Omental fat pad (tissue), 4 donors: Measurements from ENCODE around the gene TSPYL4. TPM values are rescaled to one million over a fixed set of nuclear protein-coding genes. Genes with fewer than 3 reads are reported as not detected.

ENCODE experiments used
- ATAC-seq: fragments of 150-250 bp; one replicate; pipeline ENCODE4 v1.9.1; 2016; ENCODE audit warnings: mild to moderate bottlenecking, moderate library complexity; ENCODE audit not compliant: low FRiP score
- DNase-seq: peaks from one replicate; pipeline ENCODE4 v3.0.0-alpha.2; 2019; ENCODE audit warnings: low spot score
- CTCF ChIP-seq, 3 donors: fragments of 450-650 bp; IDR thresholded peaks; one replicate each; pipeline ENCODE4 v1.5.1; 2016 to 2017; ENCODE audit warnings: antibody characterized with exemption in 3 of 3, mild to moderate bottlenecking in 3 of 3, moderate library complexity in 2 of 3
- total RNA-seq, 4 donors: library from RNA; depleted of rRNA; stranded (reverse); fragments of >200 nt; gene quantifications; one replicate each; pipeline ENCODE4 v1.1.0, GENCODE V29; 2016

TSPYL4 gene
- 10 to 100 TPM in 2 of 4 donors, 1 to 10 TPM in 2; 8.0 to 13.4 (median 9.5) TPM for total RNA-seq

GRCh38 chr6:116253505-116254296, at the start of gene TSPYL4:
TSPYL4 (minus strand) TSS chr6:116254075; CDS start chr6:116254008, 67 bp downstream.
- TF ChIP-seq CTCF (IDR thresholded peaks at IDR 0.05): no peak
- DNase-seq (peak; percentile 92), ATAC-seq (peak; percentile 97)

- TF ChIP-seq CTCF (IDR thresholded peaks at IDR 0.05): no peak
- ATAC-seq (no peak), DNase-seq (no peak)
Measured at GRCh38 chr6:116301104-116301503, 47.2 kb upstream of the TSPYL4 start.

- TF ChIP-seq CTCF (IDR thresholded peaks at IDR 0.05): no peak
- DNase-seq: no peak
- no peak for ATAC-seq
Measured at GRCh38 chr6:116300566-116300965, 46.7 kb upstream of the TSPYL4 start.

- no peak for ATAC-seq
Measured at GRCh38 chr6:116298973-116299372, 45.1 kb upstream of the TSPYL4 start.

GRCh38 chr6:116298273-116298672, 44.4 kb upstream of the TSPYL4 start:
- DNase-seq (no peak), ATAC-seq (no peak)
- no peak for TF ChIP-seq CTCF (IDR thresholded peaks at IDR 0.05)

More at GRCh38 chr6:116298973-116299372, 45.1 kb upstream of the TSPYL4 start:
- TF ChIP-seq CTCF (IDR thresholded peaks at IDR 0.05): no peak
- DNase-seq: no peak

GRCh38 chr6:116292553-116292952, 38.7 kb upstream of the TSPYL4 start:
- TF ChIP-seq CTCF (IDR thresholded peaks at IDR 0.05): no peak
- no peak for DNase-seq
- ATAC-seq: no peak
